GM12864 (cell line): Measurements from ENCODE around the gene TRAF2.

ENCODE experiments used
- DNase-seq: peaks from one replicate; pipeline ENCODE4 v3.0.0-alpha.2; 2011; ENCODE audit warnings: low read depth
- H3K4me3 ChIP-seq: 2 replicates; pipeline ENCODE4 v1.5.1; 2011; ENCODE audit warnings: mild to moderate bottlenecking, low read depth, low read length, control low read depth
- CTCF ChIP-seq: IDR thresholded peaks from 2 replicates; pipeline ENCODE4 v1.5.1; 2011; ENCODE audit warnings: low read depth, mild to moderate bottlenecking, moderate library complexity, low read length, control low read depth, inconsistent platforms; ENCODE audit errors: missing control alignments

TRAF2 gene

GRCh38 chr9:136921307-136921706 lies 35.0 kb downstream of the TRAF2 start:
- no peak for DNase-seq
- TF ChIP-seq CTCF: no peak
- no peak overlapping the region for H3K4me3 ChIP-seq

- H3K4me3 ChIP-seq: no peak overlapping the region
- DNase-seq: no peak
- no peak for TF ChIP-seq CTCF
Observed at GRCh38 chr9:136921718-136922117, 35.4 kb downstream of the TRAF2 start.

GRCh38 chr9:136922540-136922939 lies 36.2 kb downstream of the TRAF2 start:
- DNase-seq: no peak
- no peak for TF ChIP-seq CTCF
- H3K4me3 ChIP-seq: no peak overlapping the region

GRCh38 chr9:136923881-136924280 lies 37.6 kb downstream of the TRAF2 start:
- no peak for TF ChIP-seq CTCF
- no peak overlapping the region for H3K4me3 ChIP-seq
- DNase-seq: no peak

- no peak for DNase-seq
- TF ChIP-seq CTCF: no peak
- no peak overlapping the region for H3K4me3 ChIP-seq
Observed at GRCh38 chr9:136925414-136926153, 39.3 kb downstream of the TRAF2 start.

GRCh38 chr9:136926154-136926704 lies 39.9 kb downstream of the TRAF2 start:
- TF ChIP-seq CTCF: peak; percentile 31

GRCh38 chr9:136926749-136927148 lies 40.4 kb downstream of the TRAF2 start:
- no peak overlapping the region for H3K4me3 ChIP-seq
- DNase-seq: no peak
- no peak for TF ChIP-seq CTCF

More at GRCh38 chr9:136926154-136926704, 39.9 kb downstream of the TRAF2 start:
- no peak overlapping the region for H3K4me3 ChIP-seq
- DNase-seq: no peak
